ENCODE results near the gene PDLIM5.

Gene PDLIM5

GRCh38 chr4:94483895-94484294 is 32.2 kb downstream of the PDLIM5 start:
- no peak for FAIRE-seq
- no peak for DNase-seq (ENCODE audit: insufficient read length, low spot score)
- TF ChIP-seq SPI1 (IDR thresholded peaks at IDR 0.05; ENCODE audit: low read depth, low read length) (no peak), POLR2AphosphoS5 (IDR thresholded peaks at IDR 0.05; ENCODE audit: low read depth, low read length) (no peak), POLR2A (IDR thresholded peaks at IDR 0.05; ENCODE audit: low read depth, low read length) (no peak), TAF1 (IDR thresholded peaks at IDR 0.05; ENCODE audit: low read depth, low read length) (no peak), PAX5 (IDR thresholded peaks at IDR 0.05; ENCODE audit: insufficient read depth, low read length, severe bottlenecking) (no peak), POU2F2 (IDR thresholded peaks at IDR 0.05; ENCODE audit: low read depth, low read length) (no peak)

- FAIRE-seq (no peak), DNase-seq (ENCODE audit: insufficient read length, low spot score) (no peak)
- TF ChIP-seq POLR2AphosphoS5 (IDR thresholded peaks at IDR 0.05; ENCODE audit: low read depth, low read length) = no peak
- no peak for TF ChIP-seq POU2F2 (IDR thresholded peaks at IDR 0.05; ENCODE audit: low read depth, low read length)
- TF ChIP-seq PAX5 (IDR thresholded peaks at IDR 0.05; ENCODE audit: insufficient read depth, low read length, severe bottlenecking) = no peak
- no peak for TF ChIP-seq SPI1 (IDR thresholded peaks at IDR 0.05; ENCODE audit: low read depth, low read length)
- TF ChIP-seq POLR2A (IDR thresholded peaks at IDR 0.05; ENCODE audit: low read depth, low read length) = no peak
- TF ChIP-seq TAF1 (IDR thresholded peaks at IDR 0.05; ENCODE audit: low read depth, low read length) = no peak
Observed at GRCh38 chr4:94484818-94485217, 33.1 kb downstream of the PDLIM5 start.

DNA sequence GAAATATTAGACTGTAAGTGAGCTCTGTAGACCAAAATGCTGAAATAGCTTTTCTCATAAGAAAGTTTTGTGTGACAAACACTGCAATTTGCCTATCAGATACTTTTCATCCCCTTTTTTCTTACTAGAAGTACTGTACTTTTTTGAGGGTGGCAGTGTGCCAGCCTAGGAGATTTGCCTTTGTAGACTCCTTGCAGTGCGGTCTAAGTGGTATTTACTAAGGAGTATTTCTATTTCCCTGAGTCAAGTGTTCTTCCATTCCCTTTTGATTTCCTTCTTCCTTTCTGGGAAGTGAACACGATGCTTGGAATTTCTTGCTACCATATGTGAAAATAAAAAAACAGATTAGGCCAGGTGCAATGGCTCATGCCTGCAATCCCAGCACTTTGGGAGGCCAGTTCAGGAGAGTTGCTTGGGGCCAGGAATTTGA is 34.6 kb downstream of the PDLIM5 start:
- no peak for TF ChIP-seq POLR2AphosphoS5 (IDR thresholded peaks at IDR 0.05; ENCODE audit: low read depth, low read length)
- no peak for TF ChIP-seq PAX5 (IDR thresholded peaks at IDR 0.05; ENCODE audit: insufficient read depth, low read length, severe bottlenecking)
- no peak for TF ChIP-seq POU2F2 (IDR thresholded peaks at IDR 0.05; ENCODE audit: low read depth, low read length)
- TF ChIP-seq TAF1 (IDR thresholded peaks at IDR 0.05; ENCODE audit: low read depth, low read length) = no peak
- TF ChIP-seq POLR2A (IDR thresholded peaks at IDR 0.05; ENCODE audit: low read depth, low read length) = no peak
- TF ChIP-seq SPI1 (IDR thresholded peaks at IDR 0.05; ENCODE audit: low read depth, low read length) = no peak
- FAIRE-seq (no peak), DNase-seq (ENCODE audit: insufficient read length, low spot score) (no peak)

DNA sequence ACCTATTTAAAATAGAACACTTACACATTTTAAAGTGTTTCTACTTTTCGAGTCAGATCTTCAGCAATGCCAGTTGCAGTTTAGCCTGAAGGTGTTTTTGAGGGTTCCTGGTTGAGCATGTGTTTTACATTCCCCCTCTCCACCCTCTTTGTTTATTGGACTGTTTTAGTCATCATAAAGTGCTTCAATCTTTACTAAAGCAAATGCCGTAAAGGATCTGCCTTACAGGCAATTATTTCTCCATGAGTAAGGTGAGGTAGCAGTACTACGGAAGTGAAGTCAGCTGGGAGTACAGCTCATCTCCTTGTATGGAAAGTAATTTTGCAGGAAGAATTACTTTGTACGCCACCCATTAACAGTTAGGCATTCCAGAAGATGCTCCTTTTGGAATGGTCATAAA is 36.9 kb downstream of the PDLIM5 start:
- no peak for FAIRE-seq
- no peak for DNase-seq (ENCODE audit: insufficient read length, low spot score)
- TF ChIP-seq SPI1 (IDR thresholded peaks at IDR 0.05; ENCODE audit: low read depth, low read length) = no peak
- no peak for TF ChIP-seq POU2F2 (IDR thresholded peaks at IDR 0.05; ENCODE audit: low read depth, low read length)
- TF ChIP-seq POLR2A (IDR thresholded peaks at IDR 0.05; ENCODE audit: low read depth, low read length) = no peak
- TF ChIP-seq PAX5 (IDR thresholded peaks at IDR 0.05; ENCODE audit: insufficient read depth, low read length, severe bottlenecking) = no peak
- no peak for TF ChIP-seq TAF1 (IDR thresholded peaks at IDR 0.05; ENCODE audit: low read depth, low read length)
- no peak for TF ChIP-seq POLR2AphosphoS5 (IDR thresholded peaks at IDR 0.05; ENCODE audit: low read depth, low read length)

DNA sequence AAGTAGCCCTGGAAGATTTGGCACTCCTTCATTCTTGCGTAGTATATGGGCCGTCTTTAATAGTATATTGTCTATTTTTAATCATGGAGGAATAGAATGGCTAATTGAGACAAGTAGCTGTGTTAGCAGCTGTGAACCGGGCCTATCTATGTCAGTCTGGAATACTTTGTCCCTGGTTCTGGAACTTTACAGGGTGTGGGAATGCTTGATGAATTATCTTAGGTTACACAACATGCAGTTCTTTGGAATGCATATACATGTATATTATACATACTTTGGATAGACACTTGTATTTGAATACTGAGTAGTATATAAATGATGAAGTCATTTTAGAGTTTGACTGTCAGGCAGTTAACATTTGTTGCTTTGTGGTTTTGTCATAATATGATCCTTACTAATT is 37.4 kb downstream of the PDLIM5 start:
- TF ChIP-seq POU2F2 (IDR thresholded peaks at IDR 0.05; ENCODE audit: low read depth, low read length) = no peak
- TF ChIP-seq POLR2A (IDR thresholded peaks at IDR 0.05; ENCODE audit: low read depth, low read length) = no peak
- no peak for TF ChIP-seq SPI1 (IDR thresholded peaks at IDR 0.05; ENCODE audit: low read depth, low read length)
- TF ChIP-seq POLR2AphosphoS5 (IDR thresholded peaks at IDR 0.05; ENCODE audit: low read depth, low read length) = no peak
- TF ChIP-seq TAF1 (IDR thresholded peaks at IDR 0.05; ENCODE audit: low read depth, low read length) = no peak
- no peak for TF ChIP-seq PAX5 (IDR thresholded peaks at IDR 0.05; ENCODE audit: insufficient read depth, low read length, severe bottlenecking)
- no peak for FAIRE-seq

GRCh38 chr4:94490437-94490836 is 38.7 kb downstream of the PDLIM5 start:
- no peak for FAIRE-seq
- no peak for DNase-seq (ENCODE audit: insufficient read length, low spot score)
- TF ChIP-seq POLR2A (IDR thresholded peaks at IDR 0.05; ENCODE audit: low read depth, low read length) (no peak), SPI1 (IDR thresholded peaks at IDR 0.05; ENCODE audit: low read depth, low read length) (no peak), POLR2AphosphoS5 (IDR thresholded peaks at IDR 0.05; ENCODE audit: low read depth, low read length) (no peak), POU2F2 (IDR thresholded peaks at IDR 0.05; ENCODE audit: low read depth, low read length) (no peak), PAX5 (IDR thresholded peaks at IDR 0.05; ENCODE audit: insufficient read depth, low read length, severe bottlenecking) (no peak), TAF1 (IDR thresholded peaks at IDR 0.05; ENCODE audit: low read depth, low read length) (no peak)

More for the DNA sequence above, 37.4 kb downstream of the PDLIM5 start:
- no peak for DNase-seq (ENCODE audit: insufficient read length, low spot score)

GRCh38 chr4:94491322-94491721 is 39.6 kb downstream of the PDLIM5 start:
- FAIRE-seq = no peak

DNA sequence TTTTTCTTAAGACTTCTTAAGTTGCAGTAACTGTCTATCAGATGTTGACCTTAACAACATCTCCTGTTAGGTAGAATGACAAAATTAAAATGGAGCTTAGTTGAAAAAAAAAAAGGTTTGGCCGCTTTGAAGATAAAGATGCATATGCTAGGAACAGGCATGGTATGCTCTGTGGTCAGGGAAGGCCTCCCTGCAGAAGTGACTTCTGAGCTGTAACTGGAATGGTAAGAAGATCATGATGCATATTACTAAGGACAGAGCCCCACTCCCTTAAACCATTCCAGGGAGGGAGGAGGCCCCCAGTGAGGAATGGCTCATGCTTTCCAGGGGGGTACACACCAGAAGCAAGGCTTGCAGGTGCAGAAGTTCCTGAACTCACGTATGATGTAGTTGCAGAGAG is 43.7 kb downstream of the PDLIM5 start:
- FAIRE-seq = no peak

More at GRCh38 chr4:94491322-94491721, 39.6 kb downstream of the PDLIM5 start:
- no peak for DNase-seq (ENCODE audit: insufficient read length, low spot score)
- TF ChIP-seq TAF1 (IDR thresholded peaks at IDR 0.05; ENCODE audit: low read depth, low read length) = no peak
- TF ChIP-seq POU2F2 (IDR thresholded peaks at IDR 0.05; ENCODE audit: low read depth, low read length) = no peak
- no peak for TF ChIP-seq POLR2A (IDR thresholded peaks at IDR 0.05; ENCODE audit: low read depth, low read length)
- no peak for TF ChIP-seq POLR2AphosphoS5 (IDR thresholded peaks at IDR 0.05; ENCODE audit: low read depth, low read length)
- no peak for TF ChIP-seq SPI1 (IDR thresholded peaks at IDR 0.05; ENCODE audit: low read depth, low read length)
- TF ChIP-seq PAX5 (IDR thresholded peaks at IDR 0.05; ENCODE audit: insufficient read depth, low read length, severe bottlenecking) = no peak

DNA sequence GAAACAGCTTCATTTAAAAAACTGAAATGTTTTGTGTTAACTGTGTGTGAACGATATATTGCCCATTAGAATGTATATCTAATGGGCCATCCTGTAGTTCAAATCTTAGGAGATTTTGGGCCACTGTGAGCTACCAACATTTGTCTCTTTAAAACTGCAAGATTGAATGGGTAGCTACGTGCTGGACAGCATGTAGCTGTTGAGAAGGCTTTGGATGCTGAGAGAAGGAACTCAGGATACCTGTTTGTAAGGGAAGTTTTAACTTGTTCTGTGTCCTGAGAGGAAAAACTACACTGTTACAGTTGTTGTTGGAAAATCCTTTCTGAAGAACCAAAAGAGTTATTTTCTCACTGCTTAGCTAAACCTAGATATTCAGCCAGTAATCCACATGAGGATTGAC is 45.9 kb downstream of the PDLIM5 start:
- no peak for TF ChIP-seq POU2F2 (IDR thresholded peaks at IDR 0.05; ENCODE audit: low read depth, low read length)
- DNase-seq (ENCODE audit: insufficient read length, low spot score) = no peak
- FAIRE-seq = no peak

More for the DNA sequence above, 43.7 kb downstream of the PDLIM5 start:
- TF ChIP-seq POLR2AphosphoS5 (IDR thresholded peaks at IDR 0.05; ENCODE audit: low read depth, low read length) = no peak
- TF ChIP-seq PAX5 (IDR thresholded peaks at IDR 0.05; ENCODE audit: insufficient read depth, low read length, severe bottlenecking) = no peak
- TF ChIP-seq SPI1 (IDR thresholded peaks at IDR 0.05; ENCODE audit: low read depth, low read length) = no peak
- TF ChIP-seq TAF1 (IDR thresholded peaks at IDR 0.05; ENCODE audit: low read depth, low read length) = no peak
- TF ChIP-seq POU2F2 (IDR thresholded peaks at IDR 0.05; ENCODE audit: low read depth, low read length) = no peak
- TF ChIP-seq POLR2A (IDR thresholded peaks at IDR 0.05; ENCODE audit: low read depth, low read length) = no peak
- no peak for DNase-seq (ENCODE audit: insufficient read length, low spot score)

DNA sequence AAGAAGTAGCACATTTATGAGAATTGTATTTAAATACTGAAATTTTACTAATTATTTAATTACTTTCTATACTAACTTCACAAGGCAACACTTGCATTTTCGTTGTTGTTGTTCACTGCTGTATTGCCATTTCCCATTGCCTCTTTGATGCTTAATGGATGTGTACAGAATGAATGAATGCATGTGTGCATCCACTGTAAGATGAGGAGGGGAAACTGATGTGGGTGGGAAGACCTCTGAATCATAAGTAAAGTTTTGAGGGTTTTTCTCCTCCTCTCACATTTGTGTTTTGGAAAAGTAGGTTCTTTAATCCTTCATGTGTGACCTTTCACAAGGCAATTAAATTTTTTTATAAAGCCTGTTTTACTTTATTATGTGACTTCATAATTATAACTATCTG is 46.8 kb downstream of the PDLIM5 start:
- FAIRE-seq (no peak), DNase-seq (ENCODE audit: insufficient read length, low spot score) (no peak)
- TF ChIP-seq PAX5 (IDR thresholded peaks at IDR 0.05; ENCODE audit: insufficient read depth, low read length, severe bottlenecking) (no peak), TAF1 (IDR thresholded peaks at IDR 0.05; ENCODE audit: low read depth, low read length) (no peak), POLR2AphosphoS5 (IDR thresholded peaks at IDR 0.05; ENCODE audit: low read depth, low read length) (no peak), POLR2A (IDR thresholded peaks at IDR 0.05; ENCODE audit: low read depth, low read length) (no peak), SPI1 (IDR thresholded peaks at IDR 0.05; ENCODE audit: low read depth, low read length) (no peak), POU2F2 (IDR thresholded peaks at IDR 0.05; ENCODE audit: low read depth, low read length) (no peak)

All from GM12891 (cell line).